Kidney (tissue), 14 donors: ENCODE results near the gene PJVK. TPM values are rescaled to one million over a fixed set of nuclear protein-coding genes. Genes with fewer than 3 reads are reported as not detected.
"Not testable (repeated sequence)": the region's sequence is repeated elsewhere in the genome, so short reads cannot be mapped to it uniquely, and the experiment has no call there.

Source experiments
- DNase-seq, 5 donors: peaks; one replicate each; pipeline ENCODE4 v3.0.0-alpha.2; 2013 to 2020
- FAIRE-seq: peaks from 2 replicates; lab custom pipeline; 2012; peaks lifted over from hg19 to GRCh38; lab: Jason Lieb, UNC
- H3K27ac ChIP-seq, 2 donors: one replicate each; pipeline ENCODE4 v1.7.0; 2013; ENCODE audit warnings: low read depth in 2 of 2, low read length in 2 of 2, inconsistent platforms in 1 of 2
- H3K27me3 ChIP-seq: one replicate; pipeline ENCODE4 v1.7.1; 2013; ENCODE audit warnings: low read length, inconsistent platforms; ENCODE audit not compliant: control insufficient read depth, insufficient read depth
- H3K36me3 ChIP-seq, 3 donors: one replicate each; pipeline versions ENCODE4 v1.7.0 to v1.7.1; 2013; ENCODE audit warnings: low read length in 3 of 3, control low read depth in 1 of 3, inconsistent platforms in 1 of 3; ENCODE audit not compliant: insufficient read depth in 3 of 3, control insufficient read depth in 2 of 3
- H3K4me1 ChIP-seq, 3 donors: one replicate each; pipeline versions ENCODE4 v1.7.0 to v1.7.1; 2013; ENCODE audit warnings: low read length in 3 of 3, inconsistent platforms in 1 of 3, low read depth in 1 of 3; ENCODE audit not compliant: control insufficient read depth in 2 of 3, insufficient read depth in 2 of 3
- H3K4me3 ChIP-seq, 3 donors: one replicate each; pipeline versions ENCODE4 v1.7.0 to v1.8.1; 2013; ENCODE audit warnings: low read length in 3 of 3, control low read depth in 1 of 3, inconsistent platforms in 1 of 3
- H3K9ac ChIP-seq, 3 donors: one replicate each; pipeline versions ENCODE4 v1.7.0 to v1.7.1; 2013; ENCODE audit warnings: low read length in 3 of 3, control low read depth in 1 of 3, inconsistent platforms in 1 of 3
- H3K9me3 ChIP-seq, 3 donors: one replicate each; pipeline versions ENCODE4 v1.7.0 to v1.7.1; 2013; ENCODE audit warnings: low read length in 3 of 3, control low read depth in 1 of 3, inconsistent platforms in 1 of 3; ENCODE audit not compliant: control insufficient read depth in 2 of 3, insufficient read depth in 1 of 3
- intact Hi-C: fragments of 100-400 bp; cut with DNase I; formaldehyde crosslinking; loops from one replicate; pipeline ENCODE4 v1.11.1; 2022
- polyA plus RNA-seq: library from polyadenylated mRNA; stranded (reverse); fragments of 350-450 nt; fragmentation: Illumina TruSeq; extraction: RNeasy Lipid Tissue Mini Kit (QIAGEN cat#74804); gene quantifications from one replicate; pipeline ENCODE4 v1.2.3, GENCODE V29; 2014; ENCODE audit warnings: low read depth, low replicate concordance; ENCODE audit not compliant: insufficient read depth
- total RNA-seq: library from RNA; stranded (reverse); fragmentation: NEBNext Ultra II Directional; extraction: Animal tissue kit (Norgen Biotek cat#: 25700); gene quantifications from one replicate; pipeline ENCODE4 v1.2.1, GENCODE V29; 2021
- TF ChIP-seq, protein P1 (sequence below): IDR thresholded peaks from 3 replicates; pipeline ENCODE4 v1.5.1; 2012; ENCODE audit warnings: mild to moderate bottlenecking, moderate library complexity, borderline replicate concordance; ENCODE audit not compliant: insufficient read depth; ENCODE audit errors: extremely low read depth
- donor health status: control.
- donor health status: control.
- donor health status: control.
- donor health status: control.
- donor health status: control.
- donor health status: DM: yes; HTN: yes; CAD: no.
- donor health status: Normal renal cell carcinoma (clear cell type).

The PJVK gene
- total and polyA plus RNA-seq, 2 donors from 2014 or later = 4.3 to 6.2 TPM

DNA sequence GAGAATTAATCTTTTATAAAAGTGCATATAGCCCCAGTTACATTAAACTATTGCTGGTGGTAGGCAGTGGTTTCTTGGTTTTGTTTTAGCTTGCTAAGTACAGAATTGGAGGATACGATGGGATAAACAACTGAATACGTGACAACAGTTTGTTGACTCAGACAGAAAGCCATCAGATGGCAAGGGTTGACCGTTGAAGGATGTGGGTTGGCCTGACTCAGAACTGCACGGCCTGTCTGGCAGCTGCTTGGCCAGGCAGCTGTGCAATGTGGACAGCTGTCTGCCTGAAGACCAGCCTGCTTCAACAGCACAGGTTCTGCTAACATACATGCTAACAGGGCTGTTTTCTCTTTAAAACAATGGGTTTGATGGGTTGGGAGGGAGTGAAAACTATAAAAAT is 46.8 kb upstream of the PJVK start:
- TF ChIP-seq, protein P1, sequence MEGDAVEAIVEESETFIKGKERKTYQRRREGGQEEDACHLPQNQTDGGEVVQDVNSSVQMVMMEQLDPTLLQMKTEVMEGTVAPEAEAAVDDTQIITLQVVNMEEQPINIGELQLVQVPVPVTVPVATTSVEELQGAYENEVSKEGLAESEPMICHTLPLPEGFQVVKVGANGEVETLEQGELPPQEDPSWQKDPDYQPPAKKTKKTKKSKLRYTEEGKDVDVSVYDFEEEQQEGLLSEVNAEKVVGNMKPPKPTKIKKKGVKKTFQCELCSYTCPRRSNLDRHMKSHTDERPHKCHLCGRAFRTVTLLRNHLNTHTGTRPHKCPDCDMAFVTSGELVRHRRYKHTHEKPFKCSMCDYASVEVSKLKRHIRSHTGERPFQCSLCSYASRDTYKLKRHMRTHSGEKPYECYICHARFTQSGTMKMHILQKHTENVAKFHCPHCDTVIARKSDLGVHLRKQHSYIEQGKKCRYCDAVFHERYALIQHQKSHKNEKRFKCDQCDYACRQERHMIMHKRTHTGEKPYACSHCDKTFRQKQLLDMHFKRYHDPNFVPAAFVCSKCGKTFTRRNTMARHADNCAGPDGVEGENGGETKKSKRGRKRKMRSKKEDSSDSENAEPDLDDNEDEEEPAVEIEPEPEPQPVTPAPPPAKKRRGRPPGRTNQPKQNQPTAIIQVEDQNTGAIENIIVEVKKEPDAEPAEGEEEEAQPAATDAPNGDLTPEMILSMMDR = no peak
- Histone ChIP-seq H3K27me3 (no peaks in the 10 kb centered on the region), H3K9me3 (no peaks in the 10 kb centered on the region), H3K27ac (no peak overlapping the region), H3K4me1 (no peaks in the 10 kb centered on the region), H3K9ac (no peak overlapping the region), H3K36me3 (no peaks in the 10 kb centered on the region), H3K4me3 (no peak overlapping the region)
- intact Hi-C loops = no loop called here
- FAIRE-seq = no peak
- no peak for DNase-seq

DNA sequence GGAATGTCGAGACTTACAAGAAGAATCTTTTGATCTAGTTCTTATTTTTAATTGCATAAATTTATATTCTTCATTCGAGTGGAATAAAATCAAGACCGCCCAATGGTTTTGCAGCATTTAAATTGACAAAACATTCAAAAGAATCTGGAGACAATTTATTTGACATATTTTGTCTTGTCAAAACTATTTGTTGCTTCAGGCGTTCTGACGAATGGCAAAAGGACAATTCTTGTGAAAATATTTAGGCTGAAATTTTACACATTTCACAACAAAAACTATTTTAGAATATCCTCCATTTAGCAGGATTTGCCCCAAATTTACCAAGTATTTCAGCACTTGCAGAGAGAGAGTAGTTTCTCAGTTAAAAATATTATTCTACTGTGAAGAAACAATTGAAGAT is 41.9 kb upstream of the PJVK start:
- Histone ChIP-seq H3K4me3 (no peak overlapping the region), H3K27ac (no peak overlapping the region), H3K27me3 (no peaks in the 10 kb centered on the region), H3K9ac (no peak overlapping the region), H3K36me3 (no peaks in the 10 kb centered on the region), H3K9me3 (no peaks in the 10 kb centered on the region), H3K4me1 (no peaks in the 10 kb centered on the region)
- TF ChIP-seq, protein P1 = no peak
- FAIRE-seq (no peak), DNase-seq (no peak)
- intact Hi-C loops = no loop called here

DNA sequence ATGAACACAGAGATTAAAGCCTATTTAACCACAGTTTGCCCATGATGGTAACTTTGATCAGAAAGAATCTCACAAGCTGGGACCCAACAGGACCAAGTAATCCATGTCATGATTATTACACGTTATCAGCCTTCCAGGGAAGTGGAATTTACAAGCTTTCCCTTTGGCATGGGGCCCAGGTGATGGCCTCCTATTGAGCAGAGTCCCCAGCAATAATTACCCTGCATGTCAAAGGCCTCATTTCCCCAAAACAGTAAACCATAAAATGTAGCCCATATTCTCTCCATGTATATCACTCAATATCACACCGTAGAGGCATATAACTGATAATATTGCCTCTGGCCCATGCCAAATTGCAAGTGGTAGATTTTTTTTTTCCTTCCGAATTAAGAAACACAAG is 39.1 kb upstream of the PJVK start:
- peaks cover 0 to 5% (median 0%) of the 10 kb centered on the region in 3 donors for H3K4me1 ChIP-seq
- TF ChIP-seq, protein P1 = no peak
- intact Hi-C loops = no loop called here
- no peak for DNase-seq
- H3K27ac ChIP-seq = no peak overlapping the region
- H3K4me3 ChIP-seq = no peak overlapping the region
- no peaks in the 10 kb centered on the region for H3K27me3 ChIP-seq
- no peaks in the 10 kb centered on the region for H3K9me3 ChIP-seq
- no peak for FAIRE-seq
- H3K9ac ChIP-seq = no peak overlapping the region
- H3K36me3 ChIP-seq = no peaks in the 10 kb centered on the region

DNA sequence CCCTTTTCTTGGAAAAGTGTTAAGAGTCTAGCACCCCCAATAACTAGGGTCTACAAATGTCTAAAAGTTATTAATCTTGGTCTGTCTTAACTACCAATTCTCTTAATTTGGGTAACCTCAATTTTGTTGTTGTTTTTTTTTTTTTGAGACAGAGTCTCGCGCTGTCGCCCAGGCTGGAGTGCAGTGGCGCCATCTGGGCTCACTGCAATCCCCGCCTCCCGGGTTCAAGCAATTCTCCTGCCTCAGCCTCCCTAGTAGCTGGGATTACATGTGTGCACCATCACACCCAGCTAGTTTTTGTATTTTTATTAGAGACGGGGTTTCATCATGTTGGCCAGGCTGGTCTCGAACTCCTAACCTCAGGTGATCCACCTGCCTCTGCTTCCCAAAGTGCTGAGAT is 38.7 kb upstream of the PJVK start:
- H3K27ac ChIP-seq, H3K36me3 ChIP-seq, H3K4me3 ChIP-seq, DNase-seq, intact Hi-C loops, H3K9me3 ChIP-seq, H3K4me1 ChIP-seq, H3K27me3 ChIP-seq, FAIRE-seq, H3K9ac ChIP-seq: not testable (repeated sequence)
